HFF-Myc (cell line): Measurements from ENCODE around the gene RTRAF.

Source experiments
- DNase-seq: peaks from one replicate; pipeline ENCODE4 v3.0.0-alpha.2; 2011; ENCODE audit warnings: low read depth; ENCODE audit errors: extremely low read depth
- H3K4me3 ChIP-seq: replicated peaks from 2 replicates; pipeline ENCODE4 v1.5.1; 2011; ENCODE audit warnings: low read depth, mild to moderate bottlenecking, control low read depth, low read length
- TF ChIP-seq, protein P1 (sequence below): IDR thresholded peaks from 2 replicates; pipeline ENCODE4 v1.5.1; 2012; ENCODE audit warnings: mild to moderate bottlenecking, low read depth, low read length, control low read depth; ENCODE audit errors: missing control alignments

The RTRAF gene

DNA sequence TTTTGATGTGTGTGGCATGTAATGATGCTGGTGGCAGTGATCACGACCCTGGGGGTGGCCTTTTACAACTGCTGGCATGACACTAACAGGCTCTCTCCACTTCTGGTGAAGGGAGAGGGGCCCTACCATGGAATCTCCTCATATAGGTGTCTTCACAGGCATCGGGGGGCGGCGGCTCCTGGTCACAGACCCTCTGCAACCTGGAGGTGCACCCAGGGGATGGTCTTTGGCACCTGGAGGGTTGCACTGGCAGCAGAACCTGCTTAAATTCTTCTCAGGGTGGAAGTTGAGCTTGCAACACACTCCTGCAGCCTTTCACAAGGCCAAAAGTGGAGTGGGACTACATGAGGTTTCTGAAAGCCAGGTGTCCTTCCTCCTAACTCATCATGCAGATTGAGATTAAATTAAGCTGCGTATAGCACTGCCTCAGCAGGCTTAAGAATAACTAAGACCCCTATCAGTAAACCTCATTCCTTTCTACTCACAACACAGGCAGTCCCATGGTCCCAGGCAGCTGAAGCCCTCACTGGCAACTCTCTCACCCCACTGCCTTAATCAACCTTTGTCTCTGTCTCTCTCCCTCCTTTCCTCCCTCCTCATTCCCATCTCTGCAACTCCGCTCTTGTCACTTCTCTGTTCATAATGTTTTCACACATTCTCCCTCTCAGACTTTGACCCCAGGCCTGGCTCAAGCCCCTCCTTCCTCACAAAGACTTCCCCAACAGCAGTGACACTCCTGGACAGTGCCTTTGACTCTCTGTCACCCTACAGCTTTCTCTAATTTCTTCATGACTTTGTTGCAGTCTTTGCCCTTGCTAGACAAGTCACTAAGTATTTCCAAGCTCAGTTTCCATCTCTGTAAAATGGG is 60.6 kb downstream of the RTRAF start:
- H3K4me3 ChIP-seq, result no peak overlapping the region
- no peak for DNase-seq

DNA sequence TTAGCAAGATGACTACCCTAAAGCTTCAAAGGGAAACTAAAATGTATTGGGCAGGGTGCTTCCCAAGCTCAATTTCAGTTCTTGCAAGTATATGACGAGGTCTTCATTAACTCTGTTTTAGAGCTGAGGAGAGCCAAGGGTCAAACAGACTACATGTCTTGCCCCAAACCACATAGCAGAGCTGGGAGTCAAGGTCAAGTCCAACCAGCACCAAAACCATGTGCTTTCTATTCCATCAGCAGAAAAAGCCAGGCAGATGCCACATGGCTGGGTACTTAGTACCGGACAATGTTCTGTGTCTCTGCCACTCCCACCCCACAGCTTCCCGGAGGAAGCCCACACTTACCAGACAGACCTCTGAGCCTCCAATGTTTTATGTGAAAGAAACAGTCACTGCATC is 61.9 kb downstream of the RTRAF start:
- DNase-seq, result no peak
- TF ChIP-seq, protein P1, sequence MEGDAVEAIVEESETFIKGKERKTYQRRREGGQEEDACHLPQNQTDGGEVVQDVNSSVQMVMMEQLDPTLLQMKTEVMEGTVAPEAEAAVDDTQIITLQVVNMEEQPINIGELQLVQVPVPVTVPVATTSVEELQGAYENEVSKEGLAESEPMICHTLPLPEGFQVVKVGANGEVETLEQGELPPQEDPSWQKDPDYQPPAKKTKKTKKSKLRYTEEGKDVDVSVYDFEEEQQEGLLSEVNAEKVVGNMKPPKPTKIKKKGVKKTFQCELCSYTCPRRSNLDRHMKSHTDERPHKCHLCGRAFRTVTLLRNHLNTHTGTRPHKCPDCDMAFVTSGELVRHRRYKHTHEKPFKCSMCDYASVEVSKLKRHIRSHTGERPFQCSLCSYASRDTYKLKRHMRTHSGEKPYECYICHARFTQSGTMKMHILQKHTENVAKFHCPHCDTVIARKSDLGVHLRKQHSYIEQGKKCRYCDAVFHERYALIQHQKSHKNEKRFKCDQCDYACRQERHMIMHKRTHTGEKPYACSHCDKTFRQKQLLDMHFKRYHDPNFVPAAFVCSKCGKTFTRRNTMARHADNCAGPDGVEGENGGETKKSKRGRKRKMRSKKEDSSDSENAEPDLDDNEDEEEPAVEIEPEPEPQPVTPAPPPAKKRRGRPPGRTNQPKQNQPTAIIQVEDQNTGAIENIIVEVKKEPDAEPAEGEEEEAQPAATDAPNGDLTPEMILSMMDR, result no peak
- no peak overlapping the region for H3K4me3 ChIP-seq

More for the DNA sequence above, 60.6 kb downstream of the RTRAF start:
- TF ChIP-seq, protein P1, result no peak

DNA sequence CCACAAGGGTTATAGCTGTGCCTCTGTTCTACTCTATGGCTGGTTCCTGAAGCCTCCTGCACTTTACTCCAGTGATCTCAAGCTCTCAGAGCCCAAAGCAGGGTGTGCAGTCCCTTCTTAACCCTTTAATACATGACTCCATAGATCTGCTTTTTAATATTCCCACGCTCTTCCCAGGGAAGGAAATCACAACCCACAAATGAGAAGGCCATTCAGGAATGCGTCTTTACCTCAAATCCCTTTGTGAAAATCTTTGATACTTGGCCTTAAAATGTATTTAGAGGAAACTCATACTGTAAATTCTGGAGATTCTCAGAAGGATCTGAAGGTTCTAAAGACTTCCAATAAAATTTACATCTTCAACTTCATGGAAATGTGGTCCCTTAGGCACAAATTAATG is 62.5 kb downstream of the RTRAF start:
- DNase-seq, result no peak
- TF ChIP-seq, protein P1, result no peak
- no peak overlapping the region for H3K4me3 ChIP-seq

DNA sequence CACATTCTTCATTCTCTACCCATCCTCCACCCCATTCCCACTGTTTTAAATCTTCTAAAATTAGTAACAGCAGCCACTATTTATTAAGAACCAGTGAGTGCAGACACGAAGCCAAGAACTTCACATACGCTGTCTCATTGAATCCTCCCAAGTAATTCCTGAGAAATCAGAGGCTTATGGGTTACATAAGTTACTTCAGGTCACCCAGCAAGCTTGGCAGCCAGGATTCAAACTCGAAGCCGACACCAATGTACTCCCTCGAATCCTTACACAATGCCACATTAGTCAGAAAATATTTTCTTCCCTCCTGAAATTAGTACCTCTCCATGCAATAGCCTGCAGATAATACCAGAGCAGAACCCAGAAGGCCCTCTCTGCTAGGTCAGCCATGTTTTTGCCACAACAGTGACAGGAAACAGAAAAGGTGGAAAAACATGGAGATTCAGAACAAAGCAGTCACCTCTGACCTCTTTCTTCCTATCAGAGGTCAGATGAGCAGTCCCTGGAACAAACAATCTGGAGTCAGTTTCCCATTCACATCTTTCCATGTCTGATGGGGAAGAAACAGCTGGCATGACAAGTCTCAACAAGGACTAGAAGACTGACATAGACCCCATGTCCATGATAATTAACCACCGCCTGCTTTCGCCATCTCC is 63.1 kb downstream of the RTRAF start:
- no peak overlapping the region for H3K4me3 ChIP-seq
- DNase-seq, result no peak
- TF ChIP-seq, protein P1, result no peak

DNA sequence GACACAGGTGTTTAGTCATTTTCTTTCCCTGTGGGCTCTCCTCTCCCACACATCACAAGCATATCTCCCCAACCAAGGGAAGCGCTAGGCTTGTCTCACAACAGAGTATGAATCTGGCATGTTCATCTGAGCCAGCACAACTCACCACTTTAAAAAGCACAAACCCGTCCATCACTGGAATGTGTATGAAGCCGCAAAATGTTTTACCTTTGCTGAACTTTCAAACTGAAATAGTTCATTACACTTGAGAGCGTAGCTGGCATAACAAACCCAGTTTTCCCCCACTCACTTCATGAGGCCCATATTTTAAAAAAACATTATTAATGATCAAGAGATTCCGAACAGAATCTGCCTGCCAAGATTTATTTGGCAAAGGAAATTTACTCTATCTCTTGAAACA is 63.7 kb downstream of the RTRAF start:
- no peak for DNase-seq
- TF ChIP-seq, protein P1, result no peak
- H3K4me3 ChIP-seq, result no peak overlapping the region

DNA sequence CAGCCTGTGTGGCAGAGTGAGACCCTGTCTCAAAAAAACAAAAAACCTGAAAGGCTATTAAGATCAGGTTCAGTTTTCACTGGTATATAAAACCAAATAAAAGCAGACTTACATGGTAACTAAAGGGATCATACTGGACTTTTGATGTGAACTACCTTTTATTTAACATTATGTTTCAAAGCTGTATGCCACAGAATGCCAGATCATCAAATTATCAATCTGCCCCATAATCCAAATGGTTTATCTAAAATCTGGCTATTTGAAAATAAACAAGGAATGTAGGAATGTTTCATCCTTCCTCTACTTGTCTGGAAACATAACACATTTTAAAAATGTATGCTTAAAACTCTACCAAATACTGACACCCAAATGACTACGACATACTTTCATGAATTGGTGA is 65.3 kb downstream of the RTRAF start:
- H3K4me3 ChIP-seq, result no peak overlapping the region

More for the DNA sequence above, 65.3 kb downstream of the RTRAF start:
- DNase-seq, result no peak
- TF ChIP-seq, protein P1, result no peak
